Activated T-helper 17 cell treated with anti-CD3 and anti-CD28 coated beads, Interleukin-2, amount 50 U/mL, for 72 hours (primary cell): ENCODE results near the gene RBP2. TPM values are rescaled to one million over a fixed set of nuclear protein-coding genes. Genes with fewer than 3 reads are reported as not detected.
A peak's percentile ranks its signal among the peaks of the same experiment; 100 is the strongest.

ENCODE experiments used
- ATAC-seq: fragments of 150-1000 bp; cut with Tn5 transposase; replicated peaks from 2 replicates; pipeline ENCODE4 v1.10.0; 2021; ENCODE audit warnings: mild to moderate bottlenecking, moderate library complexity
- H3K27ac Mint-ChIP-seq: one replicate; pipeline ENCODE4 v1.8.0; 2022; ENCODE audit warnings: mixed read lengths
- H3K27me3 Mint-ChIP-seq: one replicate; pipeline ENCODE4 v1.8.0; 2022; ENCODE audit warnings: mixed read lengths
- H3K36me3 Mint-ChIP-seq: one replicate; pipeline ENCODE4 v1.8.0; 2022; ENCODE audit warnings: low read depth, mild to moderate bottlenecking, mixed read lengths
- H3K4me1 Mint-ChIP-seq: one replicate; pipeline ENCODE4 v1.8.0; 2022; ENCODE audit warnings: mixed read lengths
- H3K4me3 Mint-ChIP-seq: one replicate; pipeline ENCODE4 v1.8.0; 2022; ENCODE audit warnings: mild to moderate bottlenecking, mixed read lengths
- H3K9me3 Mint-ChIP-seq: one replicate; pipeline ENCODE4 v1.8.0; 2022; ENCODE audit warnings: mixed read lengths
- total RNA-seq, 2 donors: library from RNA; stranded (reverse); gene quantifications; one replicate each; pipeline ENCODE4 v1.2.3, GENCODE V29; 2022

Gene RBP2
- not detected for total RNA-seq

DNA sequence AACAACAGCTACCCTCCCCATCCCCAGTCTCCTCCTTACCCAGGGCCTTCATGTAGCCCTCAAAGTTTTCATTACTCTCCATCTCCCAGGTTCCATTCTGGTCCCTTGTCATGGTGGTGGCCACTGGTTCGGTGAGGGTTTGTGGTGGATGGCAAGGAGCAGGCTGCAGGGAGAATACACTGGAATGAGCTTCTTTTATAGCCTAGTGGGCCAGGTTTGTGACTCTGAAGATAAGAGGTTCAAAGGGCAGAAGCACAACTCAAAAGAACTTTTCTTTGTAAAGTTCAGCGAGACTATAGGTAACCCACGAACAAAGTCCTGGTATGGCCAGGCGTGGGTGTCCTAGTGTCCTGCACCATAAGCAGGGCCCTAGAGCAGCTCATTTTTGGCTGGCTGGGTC, at the start of gene RBP2:
RBP2 (minus strand) TSS at position 169 of the 400 bp plus-strand sequence; CDS start at position 112, 57 bp downstream.
- Mint-ChIP-seq H3K27me3 (no peaks in the 10 kb centered on the region), H3K4me1 (no peaks in the 10 kb centered on the region), H3K9me3 (no peaks in the 10 kb centered on the region), H3K27ac (no peak within 1 kb of the TSS), H3K36me3 (no peaks in the 10 kb centered on the region), H3K4me3 (no peak within 1 kb of the TSS)
- ATAC-seq, result no peak

DNA sequence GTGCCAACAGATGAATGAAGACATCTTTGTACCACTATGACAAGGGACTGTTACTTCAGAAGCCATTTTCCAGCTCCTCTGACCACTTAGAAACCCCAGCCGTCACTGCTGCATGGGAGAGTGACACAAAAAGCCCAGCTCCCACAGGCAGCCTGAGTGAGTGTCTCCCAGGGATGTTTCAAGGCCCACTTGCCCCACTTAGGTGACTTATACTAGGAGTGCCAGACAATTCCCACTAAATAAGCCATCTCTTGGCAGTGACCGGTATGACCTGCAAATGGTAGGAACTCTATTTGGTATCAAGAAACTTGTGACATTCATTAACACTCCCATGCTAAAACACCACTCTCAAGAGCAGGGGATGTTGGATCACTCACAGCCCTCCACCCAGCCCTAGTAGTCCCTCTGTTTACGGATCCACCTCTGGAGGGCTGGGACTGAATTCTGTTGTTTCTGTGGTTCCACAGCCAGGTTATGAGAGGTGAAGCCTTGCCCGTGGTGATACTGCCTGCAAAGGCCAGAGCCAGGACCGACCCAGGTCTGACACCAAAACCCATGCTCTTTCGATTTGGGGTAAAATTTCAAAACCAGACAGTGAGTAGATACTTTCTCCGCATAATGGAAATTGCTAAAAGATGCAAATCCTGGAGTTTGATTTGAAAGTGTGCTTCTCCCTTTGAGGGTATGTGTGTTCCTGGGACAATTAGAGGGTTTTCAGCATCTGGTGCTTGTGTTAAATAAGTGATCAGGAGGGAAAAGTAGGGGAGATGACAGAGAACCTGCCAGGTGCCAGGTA, 48.7 kb upstream of the RBP2 start:
- Mint-ChIP-seq H3K4me3 (no peak overlapping the region), H3K27me3 (peaks cover 3% of the 10 kb centered on the region)
- no peak for ATAC-seq

DNA sequence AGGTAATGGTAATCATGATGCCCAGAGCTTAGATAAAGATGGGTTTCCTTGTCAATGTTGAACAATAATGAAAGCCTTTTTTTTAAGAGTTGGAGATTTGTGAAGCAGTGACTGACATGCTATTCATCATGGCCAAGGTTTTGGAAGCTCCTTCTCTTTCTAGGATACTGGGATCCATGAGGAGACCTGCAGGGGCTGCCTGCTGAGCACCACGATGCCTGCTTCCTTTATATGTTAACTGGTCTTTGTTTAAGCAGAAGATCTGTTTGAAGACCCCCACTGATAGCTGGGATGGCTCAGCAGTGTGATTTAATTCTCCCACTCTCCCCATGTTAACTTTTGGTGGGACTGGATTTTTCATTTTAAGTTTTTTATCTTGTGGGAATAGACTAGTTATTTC, 47.4 kb upstream of the RBP2 start:
- H3K36me3 Mint-ChIP-seq, result no peaks in the 10 kb centered on the region
- no peaks in the 10 kb centered on the region for H3K4me1 Mint-ChIP-seq

More for the DNA sequence above, 48.7 kb upstream of the RBP2 start:
- H3K27ac Mint-ChIP-seq, result no peak overlapping the region
- H3K36me3 Mint-ChIP-seq, result no peaks in the 10 kb centered on the region
- no peaks in the 10 kb centered on the region for H3K9me3 Mint-ChIP-seq
- H3K4me1 Mint-ChIP-seq, result no peaks in the 10 kb centered on the region

DNA sequence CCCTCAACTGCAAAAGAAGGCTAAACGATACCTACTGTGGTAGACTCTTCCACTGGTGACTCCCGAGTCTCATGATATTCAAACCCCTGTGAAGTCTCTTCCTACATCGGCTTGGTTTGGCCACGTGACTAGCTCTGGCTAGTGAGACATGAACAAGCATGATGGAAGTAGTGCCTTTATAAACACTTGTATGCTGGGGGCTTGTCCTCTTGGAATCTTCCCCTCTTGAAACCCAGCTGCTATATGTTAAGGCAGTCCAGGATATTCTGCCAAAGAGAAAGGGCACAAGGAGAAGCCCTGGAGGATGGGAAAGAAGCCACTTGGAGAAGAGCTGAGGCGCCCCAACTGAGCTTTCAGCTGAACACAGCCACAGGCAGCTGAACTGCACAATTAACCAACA, 46.9 kb upstream of the RBP2 start:
- Mint-ChIP-seq H3K27ac (no peak overlapping the region), H3K36me3 (no peaks in the 10 kb centered on the region)
- no peak for ATAC-seq

More for the DNA sequence above, 47.4 kb upstream of the RBP2 start:
- Mint-ChIP-seq H3K27ac (no peak overlapping the region), H3K4me3 (no peak overlapping the region), H3K27me3 (peaks cover 3% of the 10 kb centered on the region), H3K9me3 (no peaks in the 10 kb centered on the region)
- no peak for ATAC-seq

DNA sequence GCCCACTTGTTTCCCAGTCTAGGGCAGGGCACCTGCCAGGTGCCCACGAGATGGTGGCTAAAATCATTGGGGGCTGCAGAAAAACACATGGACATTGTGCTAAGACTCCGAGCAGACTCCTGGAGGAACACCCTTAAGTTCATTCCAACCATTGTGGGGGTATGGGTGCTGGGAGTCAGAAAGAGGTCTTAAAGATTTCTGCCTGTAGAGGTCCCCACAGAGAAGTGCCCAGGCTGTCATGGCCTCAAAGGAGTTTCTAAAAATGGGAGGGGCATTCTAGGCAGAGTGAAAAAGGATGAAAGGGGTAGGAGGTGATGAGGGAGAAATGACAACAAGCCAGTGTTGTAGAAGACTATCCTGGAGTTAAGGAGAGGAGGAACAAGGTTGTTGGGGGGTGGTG, 46.1 kb upstream of the RBP2 start:
- H3K27me3 Mint-ChIP-seq, result peaks cover 3% of the 10 kb centered on the region
- H3K9me3 Mint-ChIP-seq, result no peaks in the 10 kb centered on the region
- no peak for ATAC-seq
- no peaks in the 10 kb centered on the region for H3K4me1 Mint-ChIP-seq
- no peak overlapping the region for H3K4me3 Mint-ChIP-seq
- no peaks in the 10 kb centered on the region for H3K36me3 Mint-ChIP-seq
- H3K27ac Mint-ChIP-seq, result no peak overlapping the region

More for the DNA sequence above, 46.9 kb upstream of the RBP2 start:
- Mint-ChIP-seq H3K9me3 (no peaks in the 10 kb centered on the region), H3K4me3 (no peak overlapping the region), H3K4me1 (no peaks in the 10 kb centered on the region), H3K27me3 (peaks cover 3% of the 10 kb centered on the region)

DNA sequence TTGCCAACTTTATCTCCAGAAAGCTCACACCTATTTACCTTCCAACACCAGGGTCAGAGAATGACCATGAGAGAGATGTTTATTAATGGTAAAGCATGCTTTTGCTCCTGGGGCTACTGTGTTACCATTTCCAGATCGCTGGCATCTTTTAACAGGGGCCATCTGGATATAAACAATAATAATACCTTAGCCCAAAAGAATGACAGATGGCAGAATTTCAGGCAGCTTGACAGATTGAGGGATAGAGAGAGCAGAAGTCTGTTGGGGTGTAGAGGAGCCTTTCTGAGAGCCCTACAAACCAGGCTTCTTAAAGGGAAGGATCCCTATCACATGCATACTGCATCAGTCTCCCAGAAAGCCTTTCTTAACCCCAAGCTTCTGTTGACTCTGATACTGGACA, 45.5 kb upstream of the RBP2 start:
- no peaks in the 10 kb centered on the region for H3K9me3 Mint-ChIP-seq
- ATAC-seq, result no peak
- no peaks in the 10 kb centered on the region for H3K36me3 Mint-ChIP-seq
- peaks cover 3% of the 10 kb centered on the region for H3K27me3 Mint-ChIP-seq
- H3K4me1 Mint-ChIP-seq, result no peaks in the 10 kb centered on the region
- H3K27ac Mint-ChIP-seq, result no peak overlapping the region
- H3K4me3 Mint-ChIP-seq, result no peak overlapping the region

DNA sequence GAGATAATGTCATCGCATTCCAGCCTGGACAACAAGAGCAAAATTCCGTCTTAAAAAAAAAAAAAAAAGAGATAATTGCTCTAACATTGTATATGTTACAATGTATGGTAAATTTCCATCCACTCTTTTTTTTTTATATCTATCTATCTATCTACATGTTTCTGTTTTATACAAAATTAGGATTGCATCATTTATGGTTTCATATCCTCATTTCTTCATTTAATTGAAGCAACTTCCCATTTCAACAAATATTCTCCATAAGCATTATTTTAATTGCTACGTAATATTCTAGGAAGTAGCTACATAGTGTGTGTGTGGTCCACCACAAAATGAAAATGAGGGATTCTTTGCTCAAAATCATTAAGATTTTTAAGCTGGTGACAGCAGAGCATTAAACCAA, 44.8 kb upstream of the RBP2 start:
- H3K9me3 Mint-ChIP-seq, result no peaks in the 10 kb centered on the region
- ATAC-seq, result no peak
- peaks cover 3% of the 10 kb centered on the region for H3K27me3 Mint-ChIP-seq
- H3K4me1 Mint-ChIP-seq, result no peaks in the 10 kb centered on the region
- no peak overlapping the region for H3K4me3 Mint-ChIP-seq
- H3K27ac Mint-ChIP-seq, result no peak overlapping the region
- H3K36me3 Mint-ChIP-seq, result no peaks in the 10 kb centered on the region

DNA sequence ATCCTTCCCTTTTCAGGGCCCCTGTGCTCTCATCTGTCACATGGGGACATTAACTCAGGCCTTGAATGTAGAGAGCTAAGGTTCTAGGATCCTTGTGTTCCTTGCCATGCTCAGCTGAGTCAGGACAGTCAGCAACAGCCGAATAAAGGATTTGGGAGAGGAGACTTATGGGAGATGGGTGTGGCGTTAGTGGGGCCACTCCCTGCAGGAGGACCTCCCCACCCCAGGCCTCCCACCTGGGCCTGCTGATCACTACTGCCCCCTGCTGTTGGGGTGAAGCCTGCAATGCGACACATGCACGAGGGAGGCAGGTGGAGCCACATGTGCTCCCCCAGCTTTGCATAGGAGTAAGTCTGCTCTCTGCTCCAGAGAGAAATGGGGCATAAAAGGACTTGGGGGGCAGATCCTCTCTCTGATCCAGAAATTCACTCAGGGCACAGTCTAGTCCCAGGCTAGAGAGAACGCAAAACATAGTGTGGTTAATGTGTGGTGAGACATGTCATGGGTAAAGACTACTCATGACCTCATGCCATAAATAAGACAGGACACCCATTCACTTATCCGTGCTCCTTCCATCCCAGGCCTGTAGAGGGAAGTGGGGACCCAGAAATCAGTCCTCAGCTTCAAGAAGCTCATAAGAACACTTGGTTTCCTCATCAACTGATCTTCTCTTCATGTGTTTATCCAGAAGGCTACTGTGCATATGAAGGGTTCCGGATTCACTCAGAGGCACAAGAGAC, 43.9 kb upstream of the RBP2 start:
- H3K27ac Mint-ChIP-seq, result no peak overlapping the region
- H3K27me3 Mint-ChIP-seq, result peaks cover 3% of the 10 kb centered on the region
- ATAC-seq, result peak; percentile 16
- no peak overlapping the region for H3K4me3 Mint-ChIP-seq
- H3K9me3 Mint-ChIP-seq, result no peaks in the 10 kb centered on the region
- no peaks in the 10 kb centered on the region for H3K36me3 Mint-ChIP-seq
- H3K4me1 Mint-ChIP-seq, result no peaks in the 10 kb centered on the region

DNA sequence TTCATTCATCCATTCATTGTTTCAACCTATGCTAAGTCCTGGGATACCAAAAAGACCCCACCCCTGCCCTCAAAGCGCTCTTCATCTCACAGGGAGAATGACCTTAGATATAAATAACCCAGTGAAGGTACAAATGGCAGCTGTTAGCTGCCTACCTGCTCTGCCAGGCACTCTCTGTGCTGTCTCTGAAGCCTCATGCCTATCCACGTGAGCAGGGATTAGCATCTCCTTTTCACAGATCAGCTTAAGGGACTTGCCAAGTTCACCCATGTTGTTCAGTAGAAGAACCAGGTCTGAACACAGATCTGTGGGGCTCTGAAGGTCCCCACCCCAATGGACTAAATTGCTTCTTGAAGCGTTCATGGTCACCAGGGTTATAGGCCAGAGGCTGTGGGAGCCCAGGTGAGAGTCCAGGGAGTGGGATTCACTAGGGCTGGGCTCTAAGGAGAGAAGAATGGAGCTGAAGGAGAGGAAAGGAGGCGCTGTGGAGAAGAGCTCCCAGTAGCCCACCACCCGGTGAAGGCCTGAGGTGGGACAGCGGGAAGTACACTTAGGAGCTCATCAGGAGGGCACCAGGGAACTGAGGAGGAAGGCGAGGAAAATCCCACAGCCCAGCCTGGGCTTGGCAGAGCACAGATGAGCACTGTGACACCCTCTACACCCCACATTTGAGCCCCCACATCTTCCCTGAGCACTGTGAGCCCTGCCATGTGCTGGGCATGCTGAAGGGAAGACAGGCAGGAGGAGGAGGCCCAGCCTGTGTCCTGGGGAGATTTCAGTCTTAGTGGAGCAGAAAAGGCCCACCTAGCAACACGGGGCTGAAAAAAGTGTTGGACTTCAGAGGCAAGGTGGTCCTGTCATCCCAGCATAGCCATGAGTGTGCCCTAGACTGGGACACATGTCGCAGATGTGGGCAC, 42.9 kb upstream of the RBP2 start:
- H3K27me3 Mint-ChIP-seq, result peaks cover 3% of the 10 kb centered on the region
- no peak for ATAC-seq
- H3K4me3 Mint-ChIP-seq, result no peak overlapping the region
- no peaks in the 10 kb centered on the region for H3K36me3 Mint-ChIP-seq
- no peak overlapping the region for H3K27ac Mint-ChIP-seq
- no peaks in the 10 kb centered on the region for H3K4me1 Mint-ChIP-seq
- no peaks in the 10 kb centered on the region for H3K9me3 Mint-ChIP-seq

DNA sequence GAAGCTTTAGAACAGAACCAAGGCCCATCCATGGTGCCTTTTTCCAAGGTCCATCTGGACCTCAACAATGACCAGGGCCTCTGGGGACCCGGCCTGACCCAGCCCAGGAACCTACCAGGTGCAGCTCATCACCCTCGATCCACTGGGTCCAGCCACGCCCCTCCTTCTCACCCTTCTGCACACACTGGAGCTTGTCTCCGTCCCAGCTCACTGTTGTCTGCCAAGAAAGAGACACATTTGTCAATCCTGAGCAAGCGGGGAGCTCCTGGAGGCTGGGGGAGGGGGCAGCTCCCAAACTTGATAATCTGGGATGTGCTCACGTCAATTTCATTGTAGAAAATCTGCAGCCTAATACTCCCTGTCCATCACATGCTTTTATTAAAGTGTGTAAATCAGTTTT, 42.0 kb upstream of the RBP2 start:
- no peak for ATAC-seq
- Mint-ChIP-seq H3K9me3 (no peaks in the 10 kb centered on the region), H3K4me1 (no peaks in the 10 kb centered on the region), H3K4me3 (no peak overlapping the region), H3K36me3 (no peaks in the 10 kb centered on the region), H3K27ac (no peak overlapping the region), H3K27me3 (peaks cover 3% of the 10 kb centered on the region)

DNA sequence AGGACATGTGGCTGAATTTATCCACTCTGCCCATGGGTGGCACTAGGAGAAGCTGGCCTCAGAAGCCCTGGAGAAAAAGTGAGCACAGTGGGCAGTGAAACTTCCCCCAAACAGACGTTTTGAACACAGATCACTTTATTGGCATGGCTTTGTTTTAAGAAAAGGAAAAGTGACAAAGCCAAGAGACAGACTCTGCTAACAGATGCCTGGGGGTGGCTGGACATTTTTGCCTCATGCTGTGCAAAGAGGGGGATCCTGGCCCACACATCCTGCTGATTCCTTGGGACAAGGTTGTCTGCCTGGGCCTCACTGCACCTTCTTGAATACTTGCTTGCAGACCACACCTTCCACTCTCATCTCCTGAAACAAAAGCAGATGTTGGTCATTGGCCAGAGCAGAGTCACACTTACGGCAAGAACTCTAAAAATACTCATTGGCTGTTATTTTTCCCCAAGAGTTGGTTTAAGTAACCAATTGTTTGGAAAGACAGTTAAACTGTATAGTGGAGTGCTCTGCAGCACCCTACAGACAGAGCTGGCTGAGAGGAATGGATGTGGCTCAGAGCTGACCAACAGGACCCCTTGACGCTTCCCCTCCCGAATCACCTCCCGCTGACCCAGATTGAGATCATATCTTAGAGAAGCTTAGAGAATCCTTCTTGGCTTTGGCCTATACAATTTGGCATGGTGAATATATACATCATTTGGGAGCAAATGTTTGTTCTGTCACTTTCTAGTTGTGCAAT, 41.2 kb upstream of the RBP2 start:
- peaks cover 2% of the 10 kb centered on the region for H3K27me3 Mint-ChIP-seq
- H3K27ac Mint-ChIP-seq, result no peak overlapping the region
- no peaks in the 10 kb centered on the region for H3K9me3 Mint-ChIP-seq
- H3K4me1 Mint-ChIP-seq, result no peaks in the 10 kb centered on the region
- H3K4me3 Mint-ChIP-seq, result no peak overlapping the region
- H3K36me3 Mint-ChIP-seq, result no peaks in the 10 kb centered on the region
- no peak for ATAC-seq

DNA sequence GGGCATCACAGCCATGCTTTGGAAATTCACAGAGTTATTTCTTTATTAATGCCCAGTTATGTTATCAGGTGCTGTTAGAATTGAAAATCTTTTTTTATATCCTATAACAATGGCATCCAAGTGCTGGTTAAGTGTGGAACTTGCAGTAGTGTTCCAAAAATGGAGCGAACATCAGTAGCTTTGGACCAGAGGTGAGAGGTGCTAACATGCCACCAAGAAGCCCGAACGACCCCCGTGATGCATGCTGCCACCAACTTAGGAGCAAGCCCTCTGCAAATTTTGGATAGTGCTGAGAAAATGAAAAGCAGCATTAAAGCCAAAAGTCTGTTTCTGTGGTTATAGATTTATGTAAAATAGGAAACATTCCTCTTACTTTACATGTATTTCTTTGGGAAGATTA, 38.4 kb upstream of the RBP2 start:
- no peaks in the 10 kb centered on the region for H3K9me3 Mint-ChIP-seq
- no peak overlapping the region for H3K4me3 Mint-ChIP-seq
- peaks cover 3% of the 10 kb centered on the region for H3K27me3 Mint-ChIP-seq
- no peaks in the 10 kb centered on the region for H3K36me3 Mint-ChIP-seq
- no peaks in the 10 kb centered on the region for H3K4me1 Mint-ChIP-seq
- no peak overlapping the region for H3K27ac Mint-ChIP-seq
- ATAC-seq, result no peak

DNA sequence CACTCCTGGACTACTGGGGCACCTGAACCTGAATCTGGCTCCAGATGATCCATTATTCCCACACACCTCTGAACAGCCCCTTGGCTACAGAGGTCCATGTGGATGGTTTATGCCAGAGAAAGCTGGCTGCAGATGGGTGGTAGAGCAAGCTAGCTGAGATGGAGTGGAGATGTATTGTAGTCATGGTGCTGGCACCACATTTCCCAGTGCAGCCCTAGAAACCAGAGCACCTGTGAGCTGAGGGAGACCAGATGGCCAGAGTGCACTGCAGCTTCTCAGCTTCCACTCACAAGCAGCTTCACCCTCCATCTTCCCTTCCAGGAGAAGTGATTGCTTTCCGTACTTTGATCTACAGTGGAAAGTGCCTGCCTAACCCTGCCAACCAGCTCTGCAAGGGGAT, 33.3 kb upstream of the RBP2 start:
- ATAC-seq, result no peak
- Mint-ChIP-seq H3K4me1 (no peaks in the 10 kb centered on the region), H3K4me3 (no peak overlapping the region), H3K27ac (no peak overlapping the region), H3K36me3 (no peaks in the 10 kb centered on the region), H3K27me3 (peaks cover 3% of the 10 kb centered on the region), H3K9me3 (no peaks in the 10 kb centered on the region)

DNA sequence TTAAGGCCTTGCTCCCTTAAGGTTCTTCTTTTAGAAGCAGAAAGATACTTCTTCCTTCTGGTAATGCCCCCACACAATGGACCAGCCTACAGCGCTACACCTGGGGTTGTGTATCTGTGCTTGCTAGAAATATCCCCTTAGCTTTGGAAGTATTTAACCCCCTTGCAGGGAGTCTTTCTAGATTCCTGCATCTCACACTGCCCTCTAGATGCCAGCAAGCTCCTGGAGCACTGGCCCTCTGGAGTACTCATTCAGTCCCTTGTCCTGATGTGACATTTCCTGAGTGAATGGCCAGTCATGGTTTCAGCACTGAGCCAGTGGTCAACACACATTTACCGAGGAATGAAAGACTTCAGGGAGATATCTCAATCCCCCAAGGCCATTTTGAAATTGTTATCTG, 30.4 kb upstream of the RBP2 start:
- no peaks in the 10 kb centered on the region for H3K9me3 Mint-ChIP-seq
- H3K27me3 Mint-ChIP-seq, result peaks cover 4% of the 10 kb centered on the region
- ATAC-seq, result no peak

More for the DNA sequence above, 30.4 kb upstream of the RBP2 start:
- Mint-ChIP-seq H3K27ac (no peak overlapping the region), H3K4me1 (no peaks in the 10 kb centered on the region), H3K4me3 (no peak overlapping the region), H3K36me3 (no peaks in the 10 kb centered on the region)
